ENCODE results near the gene ASPM.

GRCh38 chr1:197140121-197140520 lies 6.3 kb downstream of the ASPM start:
- TF ChIP-seq POLR2A (IDR thresholded peaks at IDR 0.05; ENCODE audit: low read depth, low read length) (no peak), CEBPB (IDR thresholded peaks at IDR 0.05; ENCODE audit: low read depth, low read length) (no peak), RFX5 (IDR thresholded peaks at IDR 0.05; ENCODE audit: low read depth, low read length) (no peak), USF2 (IDR thresholded peaks at IDR 0.05; ENCODE audit: low read depth, low read length) (no peak), SMC3 (IDR thresholded peaks at IDR 0.05; ENCODE audit: low read depth, low read length) (no peak), ELK1 (IDR thresholded peaks at IDR 0.05; ENCODE audit: borderline replicate concordance, low read depth, low read length) (no peak), RAD21 (IDR thresholded peaks at IDR 0.05; ENCODE audit: low read length) (no peak)
- TF ChIP-seq, protein P1, sequence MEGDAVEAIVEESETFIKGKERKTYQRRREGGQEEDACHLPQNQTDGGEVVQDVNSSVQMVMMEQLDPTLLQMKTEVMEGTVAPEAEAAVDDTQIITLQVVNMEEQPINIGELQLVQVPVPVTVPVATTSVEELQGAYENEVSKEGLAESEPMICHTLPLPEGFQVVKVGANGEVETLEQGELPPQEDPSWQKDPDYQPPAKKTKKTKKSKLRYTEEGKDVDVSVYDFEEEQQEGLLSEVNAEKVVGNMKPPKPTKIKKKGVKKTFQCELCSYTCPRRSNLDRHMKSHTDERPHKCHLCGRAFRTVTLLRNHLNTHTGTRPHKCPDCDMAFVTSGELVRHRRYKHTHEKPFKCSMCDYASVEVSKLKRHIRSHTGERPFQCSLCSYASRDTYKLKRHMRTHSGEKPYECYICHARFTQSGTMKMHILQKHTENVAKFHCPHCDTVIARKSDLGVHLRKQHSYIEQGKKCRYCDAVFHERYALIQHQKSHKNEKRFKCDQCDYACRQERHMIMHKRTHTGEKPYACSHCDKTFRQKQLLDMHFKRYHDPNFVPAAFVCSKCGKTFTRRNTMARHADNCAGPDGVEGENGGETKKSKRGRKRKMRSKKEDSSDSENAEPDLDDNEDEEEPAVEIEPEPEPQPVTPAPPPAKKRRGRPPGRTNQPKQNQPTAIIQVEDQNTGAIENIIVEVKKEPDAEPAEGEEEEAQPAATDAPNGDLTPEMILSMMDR (conservative IDR thresholded peaks at IDR 0.05; ENCODE audit: low read depth, low read length) = no peak

All from IMR-90 (cell line).